Measurements from ENCODE around the gene UBL4B.

UBL4B gene

DNA sequence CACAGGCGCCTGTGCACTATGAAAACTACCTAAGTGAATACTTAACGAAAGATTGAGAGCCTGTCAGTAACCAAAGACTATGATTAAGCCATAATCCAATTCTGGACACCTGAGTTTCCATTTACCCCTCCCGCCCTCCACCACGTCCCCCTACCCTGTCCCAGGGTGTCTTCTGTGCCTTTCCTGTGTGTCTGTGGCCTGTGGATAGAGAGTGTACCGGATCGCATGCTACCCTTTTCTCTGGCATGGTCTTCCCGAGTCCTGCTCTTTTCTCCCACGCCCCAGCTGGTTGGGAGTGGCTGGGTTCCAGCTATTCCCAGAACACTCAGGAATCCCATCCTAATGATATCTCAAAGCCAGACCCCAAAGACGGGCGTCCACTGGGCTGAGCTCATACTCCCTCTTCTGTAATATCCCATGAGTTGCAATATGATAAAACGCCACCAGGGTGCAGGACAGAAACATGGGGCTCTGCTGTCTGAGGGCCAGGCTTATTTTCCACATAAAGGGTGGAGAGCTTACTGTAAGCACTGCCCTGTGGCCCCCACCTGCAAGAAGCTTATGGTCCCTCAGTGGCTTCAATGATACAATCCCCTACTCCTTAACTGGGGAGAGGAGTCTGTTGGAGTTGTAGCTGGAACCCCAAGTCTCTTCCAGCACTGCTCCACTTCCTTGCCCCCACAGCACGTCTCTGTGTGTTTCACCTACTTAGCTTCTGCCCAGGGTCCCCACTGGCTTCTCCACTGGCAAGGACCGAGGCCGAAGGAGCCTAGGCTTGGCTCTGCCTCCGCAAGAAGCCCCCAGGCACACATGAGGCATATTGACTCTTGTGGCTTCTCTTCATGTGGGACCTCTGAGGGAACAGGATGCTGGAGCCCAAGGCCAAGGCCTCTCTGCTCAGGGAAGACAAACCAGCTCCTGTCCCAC is 24.2 kb upstream of the UBL4B start:
- H3K4me3 ChIP-seq (replicated peaks; ENCODE audit: low read depth, low read length): no peak overlapping the region
- DNase-seq (ENCODE audit: extremely low read depth, insufficient read length): no peak
- H3K27me3 ChIP-seq (replicated peaks; ENCODE audit: control insufficient read depth, insufficient read depth, low read length): no peaks in the 10 kb centered on the region; the same call in 1 of the 2 replicates
- TF ChIP-seq, protein P1, sequence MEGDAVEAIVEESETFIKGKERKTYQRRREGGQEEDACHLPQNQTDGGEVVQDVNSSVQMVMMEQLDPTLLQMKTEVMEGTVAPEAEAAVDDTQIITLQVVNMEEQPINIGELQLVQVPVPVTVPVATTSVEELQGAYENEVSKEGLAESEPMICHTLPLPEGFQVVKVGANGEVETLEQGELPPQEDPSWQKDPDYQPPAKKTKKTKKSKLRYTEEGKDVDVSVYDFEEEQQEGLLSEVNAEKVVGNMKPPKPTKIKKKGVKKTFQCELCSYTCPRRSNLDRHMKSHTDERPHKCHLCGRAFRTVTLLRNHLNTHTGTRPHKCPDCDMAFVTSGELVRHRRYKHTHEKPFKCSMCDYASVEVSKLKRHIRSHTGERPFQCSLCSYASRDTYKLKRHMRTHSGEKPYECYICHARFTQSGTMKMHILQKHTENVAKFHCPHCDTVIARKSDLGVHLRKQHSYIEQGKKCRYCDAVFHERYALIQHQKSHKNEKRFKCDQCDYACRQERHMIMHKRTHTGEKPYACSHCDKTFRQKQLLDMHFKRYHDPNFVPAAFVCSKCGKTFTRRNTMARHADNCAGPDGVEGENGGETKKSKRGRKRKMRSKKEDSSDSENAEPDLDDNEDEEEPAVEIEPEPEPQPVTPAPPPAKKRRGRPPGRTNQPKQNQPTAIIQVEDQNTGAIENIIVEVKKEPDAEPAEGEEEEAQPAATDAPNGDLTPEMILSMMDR (IDR thresholded peaks at IDR 0.05; ENCODE audit: insufficient read depth, low read length, poor library complexity, severe bottlenecking): peak; percentile 75
- H3K36me3 ChIP-seq (ENCODE audit: control insufficient read depth, insufficient read depth, low read length): no peaks in the 10 kb centered on the region

DNA sequence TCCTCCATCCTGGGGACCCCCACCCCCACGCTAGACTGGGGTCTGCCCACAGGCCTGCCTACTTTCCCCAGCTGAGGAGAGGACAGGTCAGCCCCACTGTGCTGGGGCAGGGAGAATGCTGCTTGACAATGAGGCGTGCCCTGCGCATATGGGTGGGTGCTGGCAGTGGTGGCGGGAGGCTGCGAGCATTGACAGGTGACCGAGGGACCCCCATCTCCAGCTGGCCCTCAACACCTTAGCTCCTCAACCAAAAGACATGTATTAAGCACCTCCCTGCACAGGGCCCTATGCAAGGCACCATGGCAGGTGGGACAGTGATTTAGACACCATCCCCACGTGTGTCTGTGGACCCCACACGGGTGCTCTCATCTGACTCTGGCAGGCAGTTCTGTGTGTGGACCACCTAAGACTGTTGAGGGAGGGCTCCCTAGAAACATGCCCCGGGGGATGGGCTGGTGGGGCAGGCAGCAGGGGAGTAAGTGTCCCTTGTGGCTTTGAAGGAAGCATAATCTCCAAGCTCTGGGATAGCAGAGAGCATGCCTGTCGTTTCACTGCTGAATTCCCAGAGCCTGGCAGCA is 23.4 kb upstream of the UBL4B start:
- DNase-seq (ENCODE audit: extremely low read depth, insufficient read length): no peak
- Histone ChIP-seq H3K4me3 (replicated peaks; ENCODE audit: low read depth, low read length) (no peak overlapping the region), H3K27me3 (replicated peaks; ENCODE audit: control insufficient read depth, insufficient read depth, low read length) (no peaks in the 10 kb centered on the region; the same call in 1 of the 2 replicates), H3K36me3 (ENCODE audit: control insufficient read depth, insufficient read depth, low read length) (no peaks in the 10 kb centered on the region)
- TF ChIP-seq, protein P1 (IDR thresholded peaks at IDR 0.05; ENCODE audit: insufficient read depth, low read length, poor library complexity, severe bottlenecking): no peak

DNA sequence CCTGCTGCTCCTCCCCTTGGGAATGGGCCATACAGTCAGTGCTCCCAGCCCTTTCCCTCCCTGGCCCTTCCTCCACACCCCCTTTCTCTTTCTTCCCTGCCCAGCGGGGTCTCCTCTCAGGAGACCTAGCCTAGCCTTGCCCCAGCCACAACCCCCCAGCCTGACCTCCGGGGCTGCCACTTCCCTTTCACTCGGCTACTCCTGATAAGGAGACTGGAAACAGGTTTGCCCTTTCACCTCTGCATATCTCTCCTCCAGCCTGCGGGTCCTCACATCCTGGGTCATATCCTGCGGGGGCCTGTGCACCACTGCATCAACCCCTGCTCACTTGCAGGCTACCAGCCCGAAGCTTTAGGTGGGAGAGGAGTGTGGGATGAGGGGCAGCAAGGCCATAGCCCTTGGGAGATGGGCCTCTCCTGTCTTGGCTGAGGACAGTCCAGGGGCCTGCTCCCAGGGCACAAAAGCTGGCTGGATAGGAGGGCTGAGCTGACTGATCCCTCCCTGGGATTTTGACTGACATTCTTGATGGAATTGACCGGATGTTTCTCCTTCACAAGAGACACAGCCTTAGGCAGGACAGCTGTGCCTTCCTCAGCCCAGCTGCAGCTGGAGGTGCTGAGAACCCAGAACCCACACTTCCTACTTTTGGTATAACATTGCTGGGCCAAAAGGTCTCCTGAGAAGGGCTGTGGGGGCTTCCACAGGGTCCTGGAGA is 22.5 kb upstream of the UBL4B start:
- H3K36me3 ChIP-seq (ENCODE audit: control insufficient read depth, insufficient read depth, low read length): no peaks in the 10 kb centered on the region
- H3K4me3 ChIP-seq (replicated peaks; ENCODE audit: low read depth, low read length): no peak overlapping the region
- TF ChIP-seq, protein P1 (IDR thresholded peaks at IDR 0.05; ENCODE audit: insufficient read depth, low read length, poor library complexity, severe bottlenecking): no peak
- no peak for DNase-seq (ENCODE audit: extremely low read depth, insufficient read length)
- no peaks in the 10 kb centered on the region; the same call in 1 of the 2 replicates for H3K27me3 ChIP-seq (replicated peaks; ENCODE audit: control insufficient read depth, insufficient read depth, low read length)

DNA sequence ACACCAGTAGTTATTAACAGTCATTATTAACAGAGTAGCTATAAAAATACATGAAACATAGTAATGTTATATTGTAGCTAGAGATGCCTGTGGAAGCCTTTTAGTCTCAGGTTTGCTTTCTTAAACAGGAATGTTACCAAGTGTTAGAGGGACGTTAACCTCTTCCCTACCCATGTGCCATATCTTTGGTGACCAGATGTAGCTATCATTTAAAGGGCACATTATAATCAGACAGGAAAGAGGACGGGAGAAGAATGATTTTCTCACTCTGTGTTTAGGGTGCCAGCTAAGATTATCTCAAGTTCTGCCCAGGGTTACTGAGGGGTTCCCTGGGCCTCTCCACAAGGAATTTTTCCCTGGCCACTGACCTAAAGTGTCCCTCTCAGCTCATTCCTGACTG is 20.9 kb upstream of the UBL4B start:
- DNase-seq (ENCODE audit: extremely low read depth, insufficient read length): no peak
- Histone ChIP-seq H3K36me3 (ENCODE audit: control insufficient read depth, insufficient read depth, low read length) (no peaks in the 10 kb centered on the region), H3K27me3 (replicated peaks; ENCODE audit: control insufficient read depth, insufficient read depth, low read length) (no peaks in the 10 kb centered on the region; the same call in 1 of the 2 replicates), H3K4me3 (replicated peaks; ENCODE audit: low read depth, low read length) (no peak overlapping the region)
- TF ChIP-seq, protein P1 (IDR thresholded peaks at IDR 0.05; ENCODE audit: insufficient read depth, low read length, poor library complexity, severe bottlenecking): no peak

DNA sequence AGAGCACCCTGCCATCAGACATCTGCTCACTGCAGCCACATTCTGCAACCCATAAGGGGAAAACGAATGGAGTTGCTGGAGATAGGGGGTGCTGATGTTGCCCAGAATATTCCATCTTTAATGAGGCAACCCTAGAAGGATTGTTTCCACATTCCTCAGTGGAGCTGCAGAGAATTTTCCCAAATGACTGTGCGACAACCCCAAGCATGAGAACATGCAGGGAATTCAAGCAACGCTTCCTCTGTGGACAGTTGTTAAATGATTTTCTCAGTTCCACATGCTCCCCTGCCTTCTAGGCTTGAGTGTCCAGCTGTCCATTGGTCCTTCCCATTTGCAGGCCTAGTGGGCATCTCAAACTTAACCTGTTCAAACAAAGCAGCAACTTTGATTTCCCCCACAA is 20.5 kb upstream of the UBL4B start:
- TF ChIP-seq, protein P1 (IDR thresholded peaks at IDR 0.05; ENCODE audit: insufficient read depth, low read length, poor library complexity, severe bottlenecking): no peak
- H3K4me3 ChIP-seq (replicated peaks; ENCODE audit: low read depth, low read length): no peak overlapping the region
- no peaks in the 10 kb centered on the region; the same call in 1 of the 2 replicates for H3K27me3 ChIP-seq (replicated peaks; ENCODE audit: control insufficient read depth, insufficient read depth, low read length)

More for the DNA sequence above, 20.5 kb upstream of the UBL4B start:
- no peaks in the 10 kb centered on the region for H3K36me3 ChIP-seq (ENCODE audit: control insufficient read depth, insufficient read depth, low read length)
- DNase-seq (ENCODE audit: extremely low read depth, insufficient read length): no peak

Measured in GM06990 (cell line).